H9 (cell line): ENCODE results near the gene MSMP. TPM values are rescaled to one million over a fixed set of nuclear protein-coding genes. Genes with fewer than 3 reads are reported as not detected.
A peak's percentile ranks its signal among the peaks of the same experiment; 100 is the strongest.

Experiments used
- DNase-seq: peaks from one replicate; pipeline ENCODE4 v3.0.0-alpha.2; 2017
- H2AFZ ChIP-seq: one replicate; pipeline ENCODE4 v1.6.1; 2013; ENCODE audit warnings: mild to moderate bottlenecking, low read length, control low read depth, moderate library complexity
- H2AK5ac ChIP-seq: 2 replicates; pipeline ENCODE4 v1.6.1; 2013; ENCODE audit warnings: low read length, control low read depth, mixed read lengths; ENCODE audit not compliant: insufficient read length
- H2BK120ac ChIP-seq: one replicate; pipeline ENCODE4 v1.6.1; 2013; ENCODE audit warnings: low read depth, mild to moderate bottlenecking, low read length, control low read depth, inconsistent platforms; ENCODE audit not compliant: poor library complexity, severe bottlenecking
- H2BK12ac ChIP-seq: 2 replicates; pipeline ENCODE4 v1.6.1; 2013; ENCODE audit warnings: low read length, control low read depth, mixed read lengths, low read depth; ENCODE audit not compliant: insufficient read length
- H2BK15ac ChIP-seq: 2 replicates; pipeline ENCODE4 v1.6.1; 2013; ENCODE audit warnings: low read depth, low read length, control low read depth
- H2BK20ac ChIP-seq: one replicate; pipeline ENCODE4 v1.6.1; 2013; ENCODE audit warnings: low read depth, mild to moderate bottlenecking, low read length, control low read depth, inconsistent platforms; ENCODE audit not compliant: poor library complexity, severe bottlenecking
- H2BK5ac ChIP-seq: 2 replicates; pipeline ENCODE4 v1.6.1; 2013; ENCODE audit warnings: low read length, control low read depth, mixed read lengths; ENCODE audit not compliant: insufficient read length
- H3K14ac ChIP-seq: 2 replicates; pipeline ENCODE4 v1.6.1; 2013; ENCODE audit warnings: low read length, control low read depth; ENCODE audit not compliant: insufficient read depth
- H3K18ac ChIP-seq: 2 replicates; pipeline ENCODE4 v1.6.1; 2013; ENCODE audit warnings: low read depth, mild to moderate bottlenecking, mixed read lengths, low read length, control low read depth; ENCODE audit not compliant: insufficient read length
- H3K23ac ChIP-seq: 2 replicates; pipeline ENCODE4 v1.6.1; 2013; ENCODE audit warnings: low read length, control low read depth, mixed read lengths, low read depth; ENCODE audit not compliant: insufficient read length
- H3K23me2 ChIP-seq: 2 replicates; pipeline ENCODE4 v1.6.1; 2013; ENCODE audit warnings: low read depth, mild to moderate bottlenecking, mixed read lengths, low read length, control low read depth; ENCODE audit not compliant: insufficient read length, poor library complexity, severe bottlenecking
- H3K27ac ChIP-seq: 2 replicates; pipeline ENCODE4 v1.5.1; 2013; ENCODE audit warnings: low read length, control low read depth, mixed read lengths, low read depth; ENCODE audit not compliant: insufficient read length
- H3K27me3 ChIP-seq: 2 replicates; pipeline ENCODE4 v1.6.1; 2013; ENCODE audit warnings: low read length, control low read depth, inconsistent platforms; ENCODE audit not compliant: insufficient read depth
- H3K4ac ChIP-seq: 2 replicates; pipeline ENCODE4 v1.6.1; 2013; ENCODE audit warnings: low read depth, mild to moderate bottlenecking, control low read depth, inconsistent platforms, low read length, moderate library complexity
- H3K4me1 ChIP-seq: 2 replicates; pipeline ENCODE4 v1.6.1; 2013; ENCODE audit warnings: low read length, control low read depth, inconsistent platforms; ENCODE audit not compliant: insufficient read depth
- H3K4me2 ChIP-seq: 2 replicates; pipeline ENCODE4 v1.6.1; 2013; ENCODE audit warnings: low read length, control low read depth, mixed read lengths; ENCODE audit not compliant: insufficient read length, insufficient read depth
- H3K56ac ChIP-seq: 2 replicates; pipeline ENCODE4 v1.6.1; 2013; ENCODE audit warnings: low read depth, mild to moderate bottlenecking, mixed read lengths, low read length, control low read depth; ENCODE audit not compliant: insufficient read length
- H3K79me1 ChIP-seq: 2 replicates; pipeline ENCODE4 v1.6.1; 2013; ENCODE audit warnings: low read depth, mild to moderate bottlenecking, moderate library complexity, low read length, control low read depth, inconsistent platforms; ENCODE audit not compliant: insufficient read depth, poor library complexity, severe bottlenecking
- H3K79me2 ChIP-seq: 2 replicates; pipeline ENCODE4 v1.6.1; 2013; ENCODE audit warnings: low read length, control low read depth, inconsistent platforms; ENCODE audit not compliant: insufficient read depth
- H3K9ac ChIP-seq: 2 replicates; pipeline ENCODE4 v1.6.1; 2013; ENCODE audit warnings: low read length, control low read depth, mixed read lengths; ENCODE audit not compliant: insufficient read length; ENCODE audit errors: extremely low read depth
- H3K9me3 ChIP-seq: one replicate; pipeline ENCODE4 v1.6.1; 2013; ENCODE audit warnings: low read depth, low read length, inconsistent platforms; ENCODE audit not compliant: control insufficient read depth
- H3T11ph ChIP-seq: one replicate; pipeline ENCODE4 v1.6.1; 2013; ENCODE audit warnings: mild to moderate bottlenecking, low read length, control low read depth, inconsistent platforms
- H4K20me1 ChIP-seq: one replicate; pipeline ENCODE4 v1.6.1; 2013; ENCODE audit not compliant: control insufficient read depth, insufficient read length, insufficient read depth
- H4K5ac ChIP-seq: 2 replicates; pipeline ENCODE4 v1.6.1; 2013; ENCODE audit warnings: low read depth, mild to moderate bottlenecking, mixed read lengths, low read length, control low read depth; ENCODE audit not compliant: insufficient read length
- H4K8ac ChIP-seq: replicated peaks from 2 replicates; pipeline ENCODE4 v1.6.1; 2013; ENCODE audit warnings: low read length, control low read depth, mixed read lengths, low read depth; ENCODE audit not compliant: insufficient read length
- H4K91ac ChIP-seq: 2 replicates; pipeline ENCODE4 v1.6.1; 2013; ENCODE audit warnings: low read depth, mild to moderate bottlenecking, moderate library complexity, mixed read lengths, low read length, control low read depth; ENCODE audit not compliant: insufficient read length
- H3K27ac Mint-ChIP-seq, 3 experiments: 2 replicates in 2 of 3; 3 replicates in 1 of 3; pipeline ENCODE4 v1.8.0; 2020 to 2021; ENCODE audit warnings: mixed read lengths in 3 of 3, mild to moderate bottlenecking in 1 of 3, moderate library complexity in 1 of 3
- H3K27me3 Mint-ChIP-seq: 2 replicates; pipeline ENCODE4 v1.8.0; 2021; ENCODE audit warnings: low read depth, mild to moderate bottlenecking, moderate library complexity, mixed read lengths
- H3K36me3 Mint-ChIP-seq, 3 experiments: 2 replicates in 2 of 3; 3 replicates in 1 of 3; pipeline ENCODE4 v1.8.0; 2020 to 2021; ENCODE audit warnings: low read depth in 3 of 3, mixed read lengths in 3 of 3; ENCODE audit not compliant: insufficient read depth in 1 of 3
- H3K4me1 Mint-ChIP-seq, 2 experiments: 2 replicates each; pipeline ENCODE4 v1.8.0; 2020; ENCODE audit warnings: mixed read lengths in 2 of 2
- H3K4me3 Mint-ChIP-seq, 2 experiments: 2 replicates in 1 of 2; 3 replicates in 1 of 2; pipeline ENCODE4 v1.8.0; 2020 to 2021; ENCODE audit warnings: mild to moderate bottlenecking in 2 of 2, mixed read lengths in 2 of 2, moderate library complexity in 1 of 2
- H3K9me3 Mint-ChIP-seq, 2 experiments: 2 replicates in 1 of 2; 3 replicates in 1 of 2; pipeline ENCODE4 v1.8.0; 2020; ENCODE audit warnings: mild to moderate bottlenecking in 2 of 2, mixed read lengths in 2 of 2, moderate library complexity in 1 of 2
- WGBS: extraction: QIAGEN DNeasy Blood & Tissue Kit; methylation state at CpG from one replicate; pipeline ENCODE4 v1.1.7; 2013; ENCODE audit warnings: missing lambda C conversion rate, low lambda C conversion rate, mixed read lengths; ENCODE audit not compliant: insufficient read length; ENCODE audit errors: extremely low coverage; 5-methylcytosine and 5-hydroxymethylcytosine counted together
- total RNA-seq: library from RNA; stranded (reverse); gene quantifications from 2 replicates; pipeline ENCODE4 v1.2.1, GENCODE V29; 2021
- TF ChIP-seq, protein P1 (sequence below): fragments of 200-600 bp; sonication (generic); conservative IDR thresholded peaks from 3 replicates; pipeline ENCODE4 v1.8.0; 2021; ENCODE audit warnings: antibody characterized with exemption, mild to moderate bottlenecking

MSMP gene
- total RNA-seq, 1 experiment from 2014 or later: 0.83 TPM

DNA sequence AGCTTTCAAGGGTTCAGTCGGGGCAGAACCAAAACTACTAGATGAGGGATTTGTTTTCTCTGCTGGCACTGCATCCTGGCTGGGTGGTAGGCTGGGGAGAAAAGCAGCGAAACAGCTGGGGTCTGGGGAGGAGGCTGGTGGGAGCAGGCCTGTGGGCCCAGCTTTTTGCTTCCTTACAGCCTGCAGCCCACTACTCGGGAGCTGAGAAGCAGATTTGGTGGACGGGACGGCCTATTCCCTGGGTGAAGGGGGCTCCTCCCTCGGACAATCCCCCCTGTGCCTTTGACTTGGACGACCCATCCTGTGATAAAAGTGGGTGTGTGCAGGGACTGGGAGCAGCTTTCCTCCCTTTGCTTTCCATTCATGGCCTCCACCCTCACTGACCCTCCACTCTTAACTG is 46.5 kb upstream of the MSMP start:
- no peak overlapping the region for H2AK5ac ChIP-seq
- no peak overlapping the region for H2BK20ac ChIP-seq
- no peaks in the 10 kb centered on the region for H3K23me2 ChIP-seq
- H3K4me1 Mint-ChIP-seq: peaks cover 0 to 3% of the 10 kb centered on the region in 2 experiments; a peak in 2 of 4 replicates
- no peak overlapping the region for H4K5ac ChIP-seq
- H3K4me1 ChIP-seq: no peaks in the 10 kb centered on the region
- no peaks in the 10 kb centered on the region for H3K79me2 ChIP-seq
- no peak overlapping the region for H3K27ac ChIP-seq
- H3K14ac ChIP-seq: no peak overlapping the region
- no peak overlapping the region for H3K9ac ChIP-seq
- H4K20me1 ChIP-seq: no peaks in the 10 kb centered on the region
- H3K56ac ChIP-seq: no peak overlapping the region
- no peak overlapping the region for H4K91ac ChIP-seq
- no peaks in the 10 kb centered on the region for H3K9me3 Mint-ChIP-seq
- TF ChIP-seq, protein P1, sequence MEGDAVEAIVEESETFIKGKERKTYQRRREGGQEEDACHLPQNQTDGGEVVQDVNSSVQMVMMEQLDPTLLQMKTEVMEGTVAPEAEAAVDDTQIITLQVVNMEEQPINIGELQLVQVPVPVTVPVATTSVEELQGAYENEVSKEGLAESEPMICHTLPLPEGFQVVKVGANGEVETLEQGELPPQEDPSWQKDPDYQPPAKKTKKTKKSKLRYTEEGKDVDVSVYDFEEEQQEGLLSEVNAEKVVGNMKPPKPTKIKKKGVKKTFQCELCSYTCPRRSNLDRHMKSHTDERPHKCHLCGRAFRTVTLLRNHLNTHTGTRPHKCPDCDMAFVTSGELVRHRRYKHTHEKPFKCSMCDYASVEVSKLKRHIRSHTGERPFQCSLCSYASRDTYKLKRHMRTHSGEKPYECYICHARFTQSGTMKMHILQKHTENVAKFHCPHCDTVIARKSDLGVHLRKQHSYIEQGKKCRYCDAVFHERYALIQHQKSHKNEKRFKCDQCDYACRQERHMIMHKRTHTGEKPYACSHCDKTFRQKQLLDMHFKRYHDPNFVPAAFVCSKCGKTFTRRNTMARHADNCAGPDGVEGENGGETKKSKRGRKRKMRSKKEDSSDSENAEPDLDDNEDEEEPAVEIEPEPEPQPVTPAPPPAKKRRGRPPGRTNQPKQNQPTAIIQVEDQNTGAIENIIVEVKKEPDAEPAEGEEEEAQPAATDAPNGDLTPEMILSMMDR: no peak
- H3K27me3 Mint-ChIP-seq: no peaks in the 10 kb centered on the region
- no peak overlapping the region for H2BK15ac ChIP-seq
- H3K4me2 ChIP-seq: no peak overlapping the region
- WGBS: no CpG with 5 or more reads among the region's 7 CpGs
- H3K4me3 Mint-ChIP-seq: no peak overlapping the region; a peak in 1 of 5 replicates
- no peak overlapping the region for H2BK5ac ChIP-seq
- no peak overlapping the region for H3T11ph ChIP-seq
- DNase-seq: no peak
- H3K18ac ChIP-seq: no peak overlapping the region
- H2BK12ac ChIP-seq: no peak overlapping the region
- no peaks in the 10 kb centered on the region for H3K9me3 ChIP-seq
- no peak overlapping the region for H2AFZ ChIP-seq
- H3K27ac Mint-ChIP-seq: peak overlapping the region in 1 of 3 experiments; percentile 28; a peak in 2 of 7 replicates
- peaks cover 7 to 21% (median 14%) of the 10 kb centered on the region in 3 experiments; a peak in 6 of 7 replicates for H3K36me3 Mint-ChIP-seq
- H4K8ac ChIP-seq: no peak overlapping the region
- H3K79me1 ChIP-seq: no peaks in the 10 kb centered on the region
- no peak overlapping the region for H2BK120ac ChIP-seq
- no peak overlapping the region for H3K4ac ChIP-seq
- no peak overlapping the region for H3K23ac ChIP-seq
- no peaks in the 10 kb centered on the region for H3K27me3 ChIP-seq
